NOMO-1 treated with DMSO at 0.1 percent for 48 hours (cell line): ENCODE measurements around the gene CROCC2.

ENCODE experiments used
- DNase-seq: peaks from one replicate; lab custom pipeline; 2025; ENCODE audit not compliant: unreplicated experiment; lab: John Stamatoyannopoulos, UW

The CROCC2 gene

DNA sequence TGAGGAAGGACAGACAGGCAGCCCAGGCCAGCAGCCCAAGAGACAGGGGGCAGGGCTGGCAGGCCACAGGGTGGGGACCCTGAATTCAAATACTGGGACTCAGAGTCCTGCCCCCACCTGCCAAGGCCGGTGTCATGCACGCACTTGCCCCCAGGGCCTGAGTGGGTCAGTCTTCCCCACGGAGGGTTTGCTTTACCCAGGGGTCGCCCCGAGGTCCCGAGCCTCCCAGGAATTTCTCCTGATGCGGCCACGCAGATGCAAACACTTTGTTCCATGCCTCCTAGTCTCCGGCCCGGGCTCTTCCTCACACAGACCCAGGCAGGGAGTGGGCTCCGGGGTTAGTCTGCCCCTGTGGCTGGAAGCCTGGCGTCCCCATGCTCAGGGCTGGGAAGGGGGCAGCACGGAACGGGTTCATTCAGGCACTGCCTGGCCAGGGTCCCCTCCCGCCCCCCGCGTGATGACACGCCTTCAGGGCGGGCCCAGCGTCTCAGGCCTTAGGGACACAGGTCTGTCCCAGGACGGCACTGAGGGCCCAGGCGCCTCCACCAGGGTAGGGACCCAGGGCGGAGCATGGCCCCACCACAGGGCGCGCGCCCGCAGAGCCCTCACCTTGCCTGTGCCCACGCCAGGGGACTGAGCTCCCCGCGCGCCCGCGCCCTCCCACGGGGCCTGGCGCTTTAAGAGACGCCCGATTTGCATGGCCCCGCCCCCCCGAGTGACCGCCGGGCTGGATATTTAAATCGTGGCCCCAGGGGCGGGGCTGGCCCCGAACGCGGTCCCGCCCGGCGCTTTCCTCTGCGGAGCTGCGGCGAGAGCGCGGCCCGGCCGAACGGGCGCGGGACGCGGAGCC is 91.9 kb downstream of the CROCC2 start, which contains the start of gene SNED1:
SNED1 (plus strand) TSS at position 763 of the 850 bp plus-strand sequence. CDS start 220 bp downstream, outside the sequence.
- peak; percentile 73 for DNase-seq

GRCh38 chr2:240998706-240998994 is 92.5 kb downstream of the CROCC2 start:
- no peak for DNase-seq

DNA sequence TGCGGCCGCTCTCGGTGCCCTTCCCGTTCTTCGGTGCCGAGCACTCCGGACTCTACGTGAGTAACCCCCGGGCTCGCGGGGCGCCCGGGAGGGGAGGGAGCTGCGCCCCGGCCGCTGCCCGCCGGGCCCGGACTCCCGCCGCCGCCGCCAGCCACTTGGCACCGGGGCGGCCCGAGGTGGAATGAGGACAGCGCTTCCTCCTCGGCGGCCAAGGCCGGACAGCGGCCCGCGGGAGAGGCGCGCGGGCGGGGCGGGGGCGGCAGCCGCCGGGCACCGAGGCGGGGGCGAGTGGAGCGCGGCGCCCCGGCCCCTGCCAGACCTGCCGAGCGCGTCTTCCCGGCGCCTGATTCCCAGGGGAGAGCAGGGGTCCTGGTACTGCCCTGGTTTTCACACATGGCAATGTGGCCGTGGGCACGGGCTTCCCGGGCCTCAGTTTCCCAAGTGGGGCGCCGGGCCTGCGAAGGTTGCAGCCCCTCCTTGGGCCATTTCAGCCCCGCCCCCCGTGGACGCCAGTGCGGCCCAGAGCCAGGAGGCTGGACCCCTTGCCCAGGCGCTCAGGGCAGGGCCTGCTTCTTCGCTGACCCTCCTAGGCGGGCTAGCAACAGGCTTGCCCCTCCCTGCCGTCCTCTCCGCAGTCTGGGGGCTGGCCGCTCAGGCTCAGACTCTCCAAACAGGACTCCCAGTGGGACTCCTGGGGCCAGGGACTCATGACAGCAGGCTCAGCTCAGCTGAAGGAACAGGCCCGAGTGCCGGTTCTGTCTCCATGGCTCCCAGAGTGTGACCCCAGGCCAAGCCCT is 93.1 kb downstream of the CROCC2 start:
- no peak for DNase-seq

- no peak for DNase-seq
Measured at GRCh38 chr2:240999873-241000541, 93.9 kb downstream of the CROCC2 start.

DNA sequence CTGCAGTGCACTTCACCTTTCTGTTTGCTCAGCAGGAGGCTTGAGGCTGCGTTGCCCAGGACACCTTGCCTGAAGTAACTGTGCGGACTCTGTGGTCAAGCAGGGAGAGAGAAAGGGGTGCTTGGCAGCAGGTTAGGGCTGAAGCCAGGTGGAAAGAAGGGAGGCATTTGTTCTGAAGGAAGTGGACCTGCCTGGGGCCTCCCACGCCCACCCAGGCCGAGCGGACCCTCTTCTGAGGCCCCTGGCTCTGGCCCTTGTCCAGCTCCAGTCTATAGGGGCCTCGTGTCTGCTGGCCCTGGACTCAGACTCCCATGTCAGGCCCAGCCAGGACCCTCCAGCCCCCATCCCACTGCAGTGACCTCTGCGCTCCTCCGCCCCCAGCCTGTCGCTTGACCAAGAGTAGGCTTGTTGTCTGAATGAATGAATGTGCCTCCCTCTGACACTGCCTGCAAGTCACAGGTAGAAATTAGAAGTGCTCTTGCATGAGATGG is 94.7 kb downstream of the CROCC2 start:
- DNase-seq: no peak

DNA sequence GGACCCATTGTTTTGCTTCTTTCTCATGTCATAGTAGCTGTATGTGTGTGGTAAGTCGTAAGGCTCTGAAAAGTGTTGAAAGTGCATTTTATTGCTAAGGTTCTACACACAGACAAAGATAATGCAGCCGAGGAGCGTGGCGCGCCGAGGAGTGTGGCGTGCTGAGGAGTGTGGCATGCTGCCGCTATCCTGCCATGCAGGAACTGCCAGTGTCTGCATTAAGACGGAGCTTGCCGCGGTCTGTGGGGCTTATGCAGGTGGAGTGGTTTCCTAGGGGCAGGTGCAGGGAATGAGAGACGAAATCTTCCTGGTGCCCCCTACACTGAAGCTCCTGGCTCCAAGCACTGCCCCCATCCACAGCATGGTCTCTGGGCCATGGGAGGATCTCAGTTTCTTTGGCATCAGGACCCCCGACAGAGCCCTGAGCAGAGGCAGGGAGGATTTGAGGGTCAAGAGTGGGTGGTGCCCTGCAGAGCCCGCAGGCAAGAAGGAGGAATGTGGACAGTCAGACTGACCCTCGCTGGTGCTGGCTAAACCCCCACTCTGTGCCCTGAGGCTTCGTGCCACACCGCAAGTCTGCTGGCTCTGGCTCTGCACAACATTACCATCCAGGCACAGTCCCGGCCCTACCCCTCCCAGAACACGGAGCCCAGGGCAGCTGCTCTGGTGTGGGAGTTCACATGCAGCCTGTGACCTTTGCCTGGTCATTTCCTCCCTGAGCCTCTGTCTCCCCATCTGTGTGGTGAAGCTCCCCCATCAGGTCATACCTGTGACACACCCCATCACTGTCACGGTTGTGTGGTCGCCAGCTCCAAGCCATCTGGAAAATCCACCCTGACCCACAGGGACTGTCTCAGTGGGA is 95.5 kb downstream of the CROCC2 start:
- DNase-seq: no peak

DNA sequence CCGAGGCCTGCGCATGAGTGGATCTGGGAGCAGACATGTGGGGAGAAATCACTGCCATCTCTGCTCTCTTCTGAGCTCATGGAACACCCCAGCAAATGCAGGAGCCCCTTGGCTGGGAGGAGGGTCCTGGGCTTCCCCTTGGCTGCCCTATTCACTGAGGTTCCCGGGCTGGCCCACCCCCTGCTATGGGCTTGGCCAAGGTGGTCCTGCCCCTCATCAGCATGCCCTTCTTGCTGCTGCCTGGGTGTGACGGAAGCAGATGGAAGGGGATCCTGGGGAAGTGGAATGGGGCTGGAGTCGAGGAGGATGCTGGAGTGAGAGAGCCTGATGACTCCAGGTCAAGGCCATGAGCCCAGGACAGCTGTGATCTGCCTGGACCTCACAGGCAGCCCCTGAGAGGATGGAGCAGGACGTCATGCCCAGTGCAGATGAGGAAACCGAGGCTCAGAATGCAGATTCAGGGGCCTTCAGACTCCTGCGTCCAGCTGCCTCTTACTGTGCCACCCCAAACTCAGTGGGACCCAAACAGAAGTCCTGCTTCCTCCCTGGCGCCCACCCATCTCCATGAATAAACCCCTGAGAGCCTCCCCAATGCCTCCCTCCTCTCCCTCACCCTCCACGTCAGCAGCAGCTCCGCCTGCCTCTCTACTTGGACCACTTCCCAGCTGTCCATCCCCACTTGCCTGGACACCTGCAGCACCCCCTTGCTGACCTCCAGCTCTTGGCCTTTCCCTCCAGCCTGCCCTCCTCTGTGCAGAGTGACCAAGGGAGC is 96.3 kb downstream of the CROCC2 start:
- DNase-seq: no peak

DNA sequence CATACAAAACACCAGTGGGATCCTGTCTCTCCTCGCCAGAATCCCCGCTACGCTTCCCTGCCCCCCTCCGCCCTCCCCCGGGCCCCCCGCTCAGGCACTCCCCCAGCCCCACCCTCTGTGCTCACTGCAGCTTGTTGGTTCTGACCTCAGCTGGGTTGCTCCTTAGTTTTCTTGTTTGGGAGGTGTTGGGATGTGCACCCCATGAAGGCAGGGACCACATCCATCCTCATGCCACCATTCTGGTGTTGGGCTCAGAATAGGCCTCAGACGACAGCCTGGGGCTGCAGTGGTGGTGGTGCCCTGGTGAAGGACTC is 96.9 kb downstream of the CROCC2 start:
- DNase-seq: no peak

- DNase-seq: no peak
Measured at GRCh38 chr2:241003369-241003768, 97.2 kb downstream of the CROCC2 start.

DNA sequence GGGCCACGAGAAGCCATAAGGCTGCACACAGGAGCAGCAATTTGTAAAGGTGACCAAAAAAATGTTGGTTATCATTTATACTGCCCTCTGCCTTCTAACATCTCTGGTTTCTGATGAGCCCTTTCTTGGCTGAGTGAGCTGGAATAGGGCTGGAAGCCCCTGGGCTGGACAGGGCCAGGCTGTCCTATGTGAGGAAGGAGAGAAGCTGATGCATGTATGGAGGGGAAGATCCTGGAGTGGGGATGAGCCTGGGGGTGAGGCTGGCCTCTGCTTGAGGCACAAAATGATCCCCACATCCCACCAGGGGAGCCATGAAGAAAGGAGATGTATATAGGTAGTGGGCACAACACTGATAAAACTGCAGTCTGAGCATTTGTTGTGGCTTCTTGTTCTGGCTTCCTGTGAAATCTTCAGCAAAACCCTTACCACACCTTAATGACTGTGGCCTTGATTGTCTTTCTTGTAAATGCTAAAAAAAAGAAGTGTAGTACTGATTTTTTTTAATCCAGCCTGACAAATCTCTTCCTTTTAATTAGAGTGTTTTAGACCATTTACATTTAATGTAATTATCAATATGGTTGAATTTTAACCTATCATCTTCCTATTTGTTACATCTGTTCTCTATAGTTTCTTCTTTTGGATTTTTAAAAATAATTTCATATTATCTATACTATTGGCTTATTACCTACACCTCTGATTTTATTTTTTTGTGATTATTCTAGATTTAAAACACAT is 97.9 kb downstream of the CROCC2 start:
- DNase-seq: no peak

- DNase-seq: no peak
Measured at GRCh38 chr2:241005569-241005968, 99.4 kb downstream of the CROCC2 start.

- no peak for DNase-seq
Measured at GRCh38 chr2:241006412-241006811, 100.3 kb downstream of the CROCC2 start.

DNA sequence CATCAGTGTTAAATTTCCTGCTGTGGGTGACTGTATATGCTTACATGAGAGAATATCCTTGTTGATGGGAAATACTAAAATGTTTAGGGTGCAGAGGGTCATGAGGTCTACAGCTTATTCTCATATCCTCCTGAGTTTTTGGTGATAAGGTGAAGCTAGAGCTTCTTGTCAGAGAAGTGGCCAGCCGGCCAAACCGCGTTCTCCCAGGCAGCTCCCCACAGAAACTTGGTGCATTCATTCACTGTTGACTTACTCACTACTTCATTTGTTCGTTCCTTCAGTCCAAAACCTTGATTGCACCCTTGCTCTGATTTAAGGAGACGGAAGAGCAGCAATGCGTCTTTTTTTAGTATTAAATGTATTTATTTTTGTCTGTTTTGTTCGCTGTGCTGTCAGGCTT is 101.0 kb downstream of the CROCC2 start:
- DNase-seq: no peak

- DNase-seq: no peak
Measured at GRCh38 chr2:241007880-241008710, 102.0 kb downstream of the CROCC2 start.

DNA sequence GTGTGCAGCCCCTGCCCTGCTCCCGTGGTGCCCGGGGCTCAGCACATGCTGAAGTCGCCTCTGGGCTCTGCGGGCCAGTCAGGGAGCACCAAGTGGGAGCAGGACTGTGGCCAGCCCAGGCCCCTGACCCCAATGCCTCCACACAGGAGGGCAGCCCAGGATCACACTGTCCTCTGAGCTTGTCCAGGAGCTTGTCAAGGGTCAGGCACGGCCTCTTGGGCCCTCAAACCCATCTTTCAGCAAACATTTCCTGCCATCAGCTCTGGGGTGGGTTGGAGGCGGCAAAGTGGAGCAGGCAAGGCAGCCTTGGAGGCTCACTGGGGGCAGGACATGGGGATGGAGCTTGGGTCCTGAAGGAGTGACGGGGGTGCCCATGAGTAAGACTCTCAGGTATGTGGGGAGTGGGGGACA is 102.6 kb downstream of the CROCC2 start:
- no peak for DNase-seq

GRCh38 chr2:241009191-241009590 is 103.1 kb downstream of the CROCC2 start:
- no peak for DNase-seq

GRCh38 chr2:241009601-241010530 is 103.7 kb downstream of the CROCC2 start:
- no peak for DNase-seq
